GM19468 (cell line): ENCODE data around the gene METTL13.
"Not testable (repeated sequence)": the region's sequence is repeated elsewhere in the genome, so short reads cannot be mapped to it uniquely, and the experiment has no call there.

Experiments
- ATAC-seq: cut with Tn5 transposase; IDR thresholded peaks from one replicate; pipeline ENCODE4 v1.9.1; 2021; ENCODE audit warnings: mild to moderate bottlenecking, moderate library complexity, moderate number of reproducible peaks; ENCODE audit not compliant: unreplicated experiment; ENCODE audit errors: extremely low read depth

The METTL13 gene

DNA sequence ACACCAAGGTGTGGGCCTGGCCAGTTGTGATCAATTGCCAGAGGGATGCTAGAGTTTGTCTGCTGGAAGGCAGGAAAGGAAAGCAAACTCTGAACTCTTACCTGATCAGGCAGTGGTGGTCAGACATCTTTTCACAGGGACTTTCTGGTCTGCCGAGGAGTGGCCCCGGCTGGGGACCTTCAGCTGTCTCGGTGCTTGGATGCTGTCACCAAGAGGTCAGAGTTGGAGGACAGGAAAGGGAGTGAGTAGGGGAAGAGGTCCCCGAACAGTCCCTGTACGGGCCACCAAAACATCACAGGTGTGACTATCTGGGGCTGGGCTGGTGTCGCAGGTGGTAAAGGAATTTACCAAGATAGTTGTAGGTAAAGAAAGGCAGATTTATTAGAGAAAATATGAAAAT is 17.7 kb upstream of the METTL13 start:
- ATAC-seq: no peak

DNA sequence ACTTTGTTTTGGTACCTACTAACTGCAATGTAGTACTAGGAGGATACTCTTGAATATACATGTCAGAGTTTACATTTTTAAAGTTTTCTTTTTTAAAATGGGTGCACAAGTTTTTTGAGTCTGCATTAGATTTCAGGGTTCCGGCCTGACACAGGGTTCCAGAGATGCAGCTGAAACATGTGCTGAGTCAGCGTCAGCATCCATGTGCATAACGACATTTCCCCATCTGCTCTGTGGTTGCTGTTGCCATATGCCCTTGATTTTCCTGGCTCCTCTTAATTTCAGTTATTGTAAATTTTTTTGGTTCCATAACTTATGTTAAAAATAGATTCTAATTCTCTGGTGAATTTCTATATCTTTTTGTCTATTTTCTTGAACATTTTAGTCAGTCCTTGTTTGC is 12.3 kb upstream of the METTL13 start:
- ATAC-seq: no peak

DNA sequence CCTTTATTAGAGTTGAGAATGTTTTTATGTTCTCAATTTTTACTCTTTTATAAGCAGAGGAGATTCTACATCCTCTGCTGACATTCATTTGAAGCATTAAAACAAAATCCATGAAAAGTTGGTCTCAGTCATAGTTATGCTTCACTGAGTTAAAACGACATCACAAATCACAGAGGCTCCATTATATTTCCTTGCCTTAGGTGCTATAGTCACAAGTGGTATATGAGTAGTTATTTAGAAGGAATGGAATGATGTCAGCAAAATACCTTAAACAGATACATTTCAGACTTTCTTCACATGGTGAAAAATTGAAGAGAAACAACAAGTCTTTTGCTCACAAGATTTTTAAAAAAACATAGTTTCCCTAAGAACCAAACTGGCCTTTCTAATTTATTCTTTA is 11.7 kb upstream of the METTL13 start:
- no peak for ATAC-seq

DNA sequence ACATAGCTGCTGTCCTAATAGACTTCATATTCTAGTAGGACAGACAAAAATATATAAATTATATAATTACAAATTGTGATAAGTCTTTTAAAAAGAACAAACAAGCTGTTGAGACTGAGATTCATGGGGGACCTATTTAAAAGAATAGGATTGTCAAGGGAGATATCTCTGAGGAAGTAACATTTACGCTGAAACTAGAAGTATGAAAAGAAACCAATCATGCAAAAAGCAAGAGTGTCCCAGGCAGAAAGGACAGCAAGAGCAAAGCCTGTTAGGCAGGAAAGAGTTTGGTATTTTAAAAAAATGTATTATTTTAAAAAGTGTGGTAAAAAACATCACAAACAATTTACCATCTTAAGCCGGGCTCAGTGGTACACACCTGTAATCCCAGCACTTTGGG is 9.1 kb upstream of the METTL13 start:
- ATAC-seq: no peak

DNA sequence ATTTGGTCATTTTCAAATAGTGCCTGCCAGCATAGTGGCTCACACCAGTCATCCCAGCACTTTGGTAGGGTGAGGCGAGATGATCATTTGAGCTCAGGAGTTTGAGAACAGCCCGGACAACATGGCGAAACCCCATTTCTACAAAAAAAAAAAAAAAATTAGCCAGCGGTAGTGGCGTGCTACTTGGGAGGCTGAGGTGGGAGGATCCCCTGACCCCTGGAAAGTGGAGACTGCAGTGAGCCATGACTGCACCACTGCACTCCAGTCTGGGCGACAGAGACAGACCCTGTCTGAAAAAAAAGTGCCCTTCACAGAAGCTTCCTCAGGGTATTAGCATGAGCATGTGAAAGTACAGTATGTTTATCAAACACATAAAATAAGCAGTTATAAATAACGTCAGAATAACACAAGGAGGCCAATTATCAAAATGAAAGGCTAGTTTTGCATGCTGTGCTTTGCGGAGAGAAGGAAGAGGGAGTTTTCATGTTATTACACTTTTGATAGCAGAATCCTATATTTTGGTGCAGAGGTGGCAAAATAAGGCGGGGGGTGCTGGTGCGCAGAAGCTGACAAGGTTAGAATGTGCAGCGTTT is 781 bp upstream of the METTL13 start:
- ATAC-seq: no peak

DNA sequence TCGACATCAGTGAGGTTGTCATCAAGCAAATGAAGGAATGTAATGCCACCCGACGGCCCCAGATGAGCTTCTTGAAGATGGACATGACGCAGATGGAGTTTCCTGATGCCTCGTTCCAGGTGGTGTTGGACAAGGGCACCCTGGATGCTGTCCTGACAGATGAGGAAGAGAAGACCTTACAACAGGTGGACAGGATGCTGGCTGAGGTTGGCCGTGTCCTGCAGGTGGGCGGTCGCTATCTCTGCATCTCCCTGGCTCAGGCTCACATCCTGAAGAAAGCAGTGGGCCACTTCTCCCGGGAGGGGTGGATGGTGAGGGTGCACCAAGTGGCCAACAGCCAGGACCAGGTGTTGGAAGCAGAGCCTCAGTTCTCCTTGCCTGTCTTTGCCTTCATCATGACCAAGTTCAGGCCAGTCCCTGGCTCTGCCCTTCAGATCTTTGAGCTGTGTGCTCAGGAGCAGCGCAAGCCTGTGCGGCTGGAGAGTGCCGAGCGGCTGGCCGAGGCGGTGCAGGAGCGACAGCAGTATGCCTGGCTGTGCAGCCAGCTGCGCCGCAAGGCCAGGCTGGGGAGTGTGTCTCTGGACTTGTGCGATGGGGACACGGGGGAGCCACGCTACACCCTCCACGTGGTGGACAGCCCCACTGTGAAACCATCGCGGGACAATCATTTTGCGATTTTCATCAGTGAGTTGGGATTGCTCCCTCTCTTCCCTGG is 2.5 kb downstream of the METTL13 start:
- no peak for ATAC-seq

DNA sequence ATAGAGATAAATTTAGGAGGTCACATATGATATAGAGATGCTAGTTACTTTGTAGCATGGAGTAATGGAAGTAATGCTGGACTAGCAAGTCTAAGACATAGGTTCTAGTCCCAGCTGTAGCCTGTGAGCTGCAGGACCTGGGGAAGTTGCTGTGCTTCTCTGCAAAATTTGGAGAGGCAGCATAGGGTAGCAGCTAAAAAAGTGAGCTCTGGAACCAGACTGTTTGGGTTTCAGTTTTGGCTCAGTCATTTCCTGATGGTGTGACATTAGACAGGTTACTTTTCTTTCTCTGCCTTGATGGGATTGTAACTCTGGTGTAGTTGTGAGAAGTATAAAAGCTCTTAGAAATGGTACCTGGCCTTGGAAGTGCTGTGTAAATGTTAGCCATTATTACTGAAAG is 3.3 kb downstream of the METTL13 start:
- ATAC-seq: no peak

DNA sequence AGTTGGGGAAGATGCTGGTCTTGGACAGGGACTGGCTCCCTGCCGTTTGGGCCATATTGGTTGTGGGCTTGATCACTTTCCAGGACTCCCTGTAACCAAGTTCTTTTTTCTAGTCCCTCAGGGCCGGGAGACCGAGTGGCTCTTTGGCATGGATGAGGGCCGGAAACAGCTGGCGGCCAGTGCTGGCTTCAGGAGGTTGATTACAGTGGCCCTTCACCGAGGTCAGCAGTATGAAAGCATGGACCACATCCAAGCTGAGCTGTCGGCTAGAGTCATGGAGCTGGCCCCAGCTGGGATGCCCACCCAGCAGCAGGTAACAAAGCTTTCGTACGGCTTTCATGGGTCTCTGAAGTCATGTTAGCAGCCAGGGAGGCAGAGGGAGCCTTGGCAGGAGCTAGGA is 4.3 kb downstream of the METTL13 start:
- no peak for ATAC-seq

DNA sequence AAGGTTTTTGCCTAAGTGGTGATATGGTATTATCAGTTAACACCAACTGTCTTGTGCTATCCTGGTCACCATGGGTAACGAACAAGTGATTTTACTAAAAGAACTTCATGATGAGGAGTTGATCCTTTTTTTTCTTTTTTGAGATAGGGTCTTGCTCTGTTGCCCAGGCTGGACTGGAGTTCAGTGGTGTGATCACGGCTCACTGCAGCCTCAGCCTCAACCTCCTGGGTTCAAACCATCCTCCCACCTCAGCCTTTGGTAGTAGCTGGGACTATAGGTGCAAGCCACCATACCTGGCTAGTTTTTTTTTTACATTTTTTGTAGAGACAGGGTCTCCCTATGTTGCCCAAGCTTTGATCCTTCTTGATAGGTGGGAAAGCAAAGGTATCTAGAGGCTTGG is 5.1 kb downstream of the METTL13 start:
- no peak for ATAC-seq

DNA sequence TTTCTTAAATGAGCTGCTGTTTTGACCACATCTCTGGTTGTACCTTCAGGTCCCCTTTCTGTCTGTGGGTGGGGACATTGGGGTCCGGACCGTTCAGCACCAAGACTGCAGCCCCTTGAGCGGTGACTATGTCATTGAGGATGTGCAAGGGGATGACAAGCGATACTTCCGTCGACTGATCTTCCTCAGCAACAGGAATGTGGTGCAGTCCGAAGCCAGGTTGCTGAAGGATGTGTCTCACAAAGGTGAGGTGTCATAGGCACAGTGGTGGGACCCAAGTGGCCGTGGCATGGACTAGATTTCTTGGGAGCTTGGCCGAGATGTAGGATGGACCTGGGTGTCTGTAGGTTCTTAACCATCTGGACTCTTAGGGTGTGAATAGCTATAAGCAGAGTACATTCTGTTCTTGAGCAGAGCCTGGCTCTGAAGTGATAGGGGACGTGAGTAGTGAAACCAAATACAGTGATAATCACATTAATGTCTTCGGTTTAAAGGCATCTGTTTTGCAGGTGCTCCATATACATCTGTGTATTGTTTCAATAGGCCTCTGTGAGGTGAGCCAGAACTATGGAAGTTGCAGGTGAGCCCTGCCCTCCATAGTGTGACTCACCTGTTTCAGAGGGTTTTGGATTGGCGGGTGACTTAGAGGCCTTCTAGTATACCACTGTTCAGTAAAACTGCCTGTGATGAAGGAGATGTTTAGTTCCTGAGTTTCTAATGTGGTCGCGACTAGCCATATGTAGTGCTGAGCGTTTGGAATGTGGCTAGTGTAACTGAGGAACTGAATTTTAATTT is 6.4 kb downstream of the METTL13 start:
- ATAC-seq: no peak

DNA sequence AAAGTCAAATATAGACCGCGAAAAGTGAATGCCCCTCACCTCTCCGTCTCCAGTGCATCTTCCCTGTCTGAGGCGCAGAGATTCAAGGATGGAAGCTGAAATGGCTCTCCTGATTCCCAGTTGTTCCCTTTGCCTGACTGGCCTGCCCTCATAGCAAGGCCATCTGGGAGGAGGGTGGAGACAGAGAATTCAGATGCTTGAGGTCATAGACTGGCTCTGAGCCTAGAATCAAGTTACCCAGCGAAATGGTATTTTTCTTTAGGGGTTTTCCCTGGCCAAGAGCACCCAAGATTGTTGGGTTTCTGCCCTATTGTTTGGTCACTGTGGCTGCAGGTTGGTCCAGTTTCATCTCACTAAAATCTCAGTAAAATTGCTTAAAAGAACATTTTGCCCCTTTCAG is 7.2 kb downstream of the METTL13 start:
- ATAC-seq: no peak

DNA sequence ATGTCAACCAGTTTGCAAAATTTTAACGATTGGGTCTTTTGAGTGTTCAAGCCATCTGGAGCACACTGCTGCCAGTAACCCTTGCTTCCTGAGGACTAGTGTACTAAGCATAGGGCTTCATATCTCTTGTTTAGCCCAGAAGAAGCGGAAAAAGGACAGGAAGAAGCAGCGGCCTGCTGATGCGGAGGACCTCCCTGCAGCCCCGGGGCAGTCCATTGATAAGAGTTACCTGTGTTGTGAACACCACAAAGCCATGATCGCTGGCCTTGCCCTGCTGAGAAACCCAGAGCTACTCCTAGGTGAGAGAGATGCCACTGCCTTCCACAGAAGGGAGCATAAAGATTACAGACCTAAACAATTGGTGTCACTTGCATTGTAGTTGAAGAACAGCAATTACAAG is 8.9 kb downstream of the METTL13 start:
- no peak for ATAC-seq

DNA sequence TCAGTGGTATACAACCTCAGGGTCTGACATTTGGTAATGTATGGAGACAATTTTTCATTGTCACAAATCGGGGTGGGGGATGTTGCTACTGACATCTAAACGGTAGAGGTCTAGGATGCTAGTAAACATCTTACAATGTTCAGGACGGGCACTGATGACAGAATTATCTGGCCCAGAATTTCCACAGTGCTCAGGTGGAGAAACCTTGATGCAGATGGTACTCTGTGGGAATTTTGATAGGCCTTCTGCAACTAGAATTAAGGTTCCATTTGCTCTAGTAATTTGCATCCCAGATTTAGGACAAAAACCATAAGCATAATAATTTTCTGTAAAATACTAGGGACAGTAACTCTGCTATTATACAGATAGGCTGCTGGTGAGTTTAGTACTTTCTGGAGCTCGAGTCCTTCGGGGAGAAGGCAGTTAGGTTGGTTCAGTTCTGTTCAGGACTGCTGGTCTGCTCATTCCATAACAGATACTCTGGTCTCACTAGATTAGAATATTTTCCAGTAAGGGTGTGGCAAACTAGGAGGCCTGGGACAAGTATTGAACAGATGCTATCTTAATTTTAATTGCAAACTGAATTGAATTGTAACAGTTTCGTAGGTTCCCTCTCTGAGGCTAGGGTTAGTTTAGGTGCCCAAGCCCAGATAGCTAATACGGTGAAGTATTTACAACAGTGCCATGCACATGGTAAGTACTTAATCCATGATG is 11.4 kb downstream of the METTL13 start:
- no peak for ATAC-seq

DNA sequence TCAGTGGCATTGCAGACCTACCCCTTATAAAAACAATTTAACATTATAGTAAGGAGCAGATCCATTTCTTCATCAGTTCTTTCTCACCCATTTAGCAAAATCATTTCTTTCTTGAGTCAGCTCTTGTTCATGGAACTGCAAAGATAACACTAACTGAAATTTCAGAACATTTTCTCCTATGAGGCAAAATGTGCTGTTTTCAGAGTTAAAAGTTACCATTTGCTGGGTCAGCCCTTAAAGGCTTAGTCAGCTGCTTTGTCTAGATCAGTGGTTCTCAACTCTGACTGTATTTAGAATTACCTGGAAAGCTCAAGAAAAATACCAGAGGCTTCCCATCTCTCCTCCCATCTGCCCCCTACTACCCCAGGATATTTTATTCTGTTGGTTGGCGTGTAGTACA is 12.2 kb downstream of the METTL13 start:
- ATAC-seq: no peak

DNA sequence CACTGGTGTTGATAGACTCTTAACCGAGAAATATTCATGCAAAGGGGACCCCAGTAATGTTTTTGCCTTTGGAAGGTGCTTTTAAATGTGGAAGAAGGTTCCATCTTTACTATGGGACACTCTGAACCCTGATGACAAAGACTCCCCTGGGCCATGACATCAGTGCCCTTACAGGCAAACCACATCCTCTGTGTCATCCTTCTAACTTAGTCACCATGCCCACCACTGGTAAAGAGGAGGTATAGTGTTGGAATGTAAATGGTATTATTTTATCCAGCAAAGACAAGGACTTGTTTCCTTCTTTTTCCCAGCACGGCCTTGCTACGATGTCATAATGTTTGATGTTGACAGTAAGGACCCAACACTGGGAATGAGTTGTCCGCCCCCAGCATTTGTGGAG is 12.6 kb downstream of the METTL13 start:
- ATAC-seq: no peak

DNA sequence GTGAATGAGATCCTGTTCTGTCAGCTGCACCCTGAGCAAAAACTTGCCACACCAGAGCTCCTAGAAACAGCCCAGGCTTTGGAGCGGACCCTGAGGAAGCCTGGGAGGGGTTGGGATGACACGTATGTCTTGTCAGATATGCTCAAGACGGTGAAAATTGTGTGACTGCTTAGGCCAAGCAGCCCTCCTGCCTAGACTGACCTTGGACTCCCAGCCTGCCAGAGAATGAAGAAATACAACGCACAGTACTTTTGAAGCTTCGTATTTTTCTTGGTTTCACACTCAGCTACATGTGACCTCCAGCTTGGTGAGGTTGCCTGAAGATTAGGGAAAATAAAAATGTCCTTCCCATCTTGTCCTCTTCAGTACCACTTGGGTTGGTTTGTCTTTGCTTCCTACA is 15.1 kb downstream of the METTL13 start:
- no peak for ATAC-seq

DNA sequence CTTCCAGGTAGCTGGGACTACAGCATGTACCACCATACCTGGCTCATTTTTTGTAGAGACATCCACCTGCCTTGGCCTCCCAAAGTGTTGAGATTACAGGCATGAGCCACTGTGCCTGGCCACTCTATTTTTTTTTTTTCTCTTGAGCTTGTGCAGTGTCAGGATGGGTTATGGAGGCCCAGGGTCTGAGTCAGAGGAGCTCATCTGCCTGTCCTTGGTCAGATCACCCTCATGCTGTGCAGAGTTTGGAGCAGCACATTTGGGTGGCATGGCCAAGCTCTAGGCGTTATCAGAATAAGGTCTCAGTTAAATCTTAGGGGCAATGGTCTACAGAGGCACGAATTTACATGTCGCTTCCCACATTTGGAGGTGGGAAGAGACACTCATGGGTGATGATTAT is 16.9 kb downstream of the METTL13 start:
- ATAC-seq: no peak

DNA sequence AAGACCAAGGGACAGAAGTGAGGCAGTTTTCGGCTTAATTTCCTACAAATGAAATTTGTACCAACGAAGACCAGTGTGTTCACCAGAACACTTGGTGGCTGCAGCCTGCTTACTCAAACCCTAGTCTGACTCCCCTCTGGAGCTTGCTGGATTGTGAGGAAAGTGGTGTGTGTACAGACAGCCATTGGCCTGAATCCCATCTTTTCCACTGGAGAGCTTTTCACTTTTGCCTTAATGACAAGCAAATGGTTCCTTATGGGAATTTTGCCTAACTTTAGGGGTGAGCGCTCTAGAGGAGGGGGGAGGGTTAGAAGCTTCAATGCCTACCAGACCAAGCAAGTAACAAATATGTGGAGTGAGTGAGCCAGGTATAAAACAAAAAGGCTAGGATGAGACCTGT is 17.3 kb downstream of the METTL13 start:
- ATAC-seq: no peak

DNA sequence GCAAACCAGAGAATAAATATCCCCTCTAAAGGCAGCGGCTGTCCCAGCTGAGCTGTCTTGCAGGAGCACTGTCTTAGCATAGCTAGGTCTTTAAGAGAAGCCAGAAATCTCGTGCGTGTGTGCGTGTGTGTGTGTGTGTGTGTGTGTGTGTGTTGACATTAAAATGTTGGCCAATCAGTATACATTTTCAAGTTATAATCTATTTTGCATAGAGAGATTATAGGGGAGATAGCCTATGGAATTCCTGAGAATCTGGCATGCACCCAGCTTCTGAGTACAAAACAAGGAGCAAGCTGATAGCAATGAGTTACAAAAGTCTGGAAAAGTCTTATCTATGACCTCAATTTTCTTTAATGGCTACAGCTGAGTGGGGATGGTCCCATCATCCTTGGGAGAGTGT is 17.7 kb downstream of the METTL13 start:
- ATAC-seq: no peak

DNA sequence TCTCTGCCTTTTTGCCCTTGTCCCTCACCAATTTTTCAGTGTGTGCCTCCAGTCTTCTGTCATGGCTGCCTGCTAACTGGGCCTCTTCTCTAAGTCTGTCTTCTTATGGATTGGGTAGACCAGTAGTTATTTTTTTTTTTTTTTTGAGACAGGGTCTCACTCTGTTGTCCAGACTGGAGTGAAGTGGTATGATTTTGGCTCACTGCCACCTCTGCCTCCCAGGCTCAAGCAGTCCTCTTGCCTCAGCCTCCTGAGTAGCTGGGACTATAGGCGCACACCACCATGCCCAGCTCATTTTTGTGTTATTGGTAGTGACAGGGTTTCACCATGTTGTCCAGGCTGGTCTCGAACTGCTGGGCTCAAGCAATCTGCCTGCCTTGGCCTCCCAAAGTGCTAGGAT is 18.2 kb downstream of the METTL13 start:
- not testable (repeated sequence) for ATAC-seq

DNA sequence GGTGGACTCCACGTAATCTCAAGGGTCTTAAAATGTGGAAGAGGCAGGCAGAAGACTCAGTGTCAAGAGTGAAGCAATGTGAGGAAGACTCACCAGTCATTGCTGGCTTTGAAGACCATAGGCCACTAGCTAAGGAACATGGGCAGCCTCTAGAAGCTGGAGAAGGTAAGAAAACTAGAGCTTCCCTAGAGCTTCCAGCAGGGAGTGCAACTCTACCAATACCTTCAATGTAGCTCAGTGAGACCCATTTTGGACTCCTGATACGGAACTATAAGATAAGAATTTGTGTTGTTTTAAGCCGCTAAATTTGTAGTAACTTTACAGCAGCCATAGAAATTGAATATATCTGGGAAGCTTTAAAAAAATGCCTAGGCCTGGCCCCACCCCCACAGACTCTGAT is 18.9 kb downstream of the METTL13 start:
- no peak for ATAC-seq
